ENCODE measurements around the gene PCDHGB4.
"Not testable (repeated sequence)": the region's sequence is repeated elsewhere in the genome, so short reads cannot be mapped to it uniquely, and the experiment has no call there.

PCDHGB4 gene

GRCh38 chr5:141402553-141403243 is 15.2 kb downstream of the PCDHGB4 start, which contains the start of gene PCDHGA9:
TSS of gene PCDHGA9 (plus strand) at chr5:141402778. CDS start at chr5:141402953, 175 bp downstream.
- DNase-seq: peak; percentile 59

- DNase-seq: no peak
Measured at GRCh38 chr5:141403387-141403786, 15.9 kb downstream of the PCDHGB4 start.

GRCh38 chr5:141407790-141408505 is 20.4 kb downstream of the PCDHGB4 start, which contains the start of gene PCDHGB6:
TSS of gene PCDHGB6 (plus strand) at chr5:141408021. CDS start at chr5:141408203, 182 bp downstream.
- peak; percentile 56 for DNase-seq

- DNase-seq: no peak
Measured at GRCh38 chr5:141409598-141410306, 22.3 kb downstream of the PCDHGB4 start.

- no peak for DNase-seq
Measured at GRCh38 chr5:141411575-141411974, 24.1 kb downstream of the PCDHGB4 start.

- peak; percentile 52 for DNase-seq
Measured at GRCh38 chr5:141412854-141413539, 25.5 kb downstream of the PCDHGB4 start, which contains the start of gene PCDHGA10. TSS of gene PCDHGA10 (plus strand) at chr5:141412987. CDS start at chr5:141413176, 189 bp downstream.

GRCh38 chr5:141413540-141414069 is 26.1 kb downstream of the PCDHGB4 start:
- DNase-seq: no peak

GRCh38 chr5:141414548-141415274 is 27.2 kb downstream of the PCDHGB4 start:
- not testable (repeated sequence) for DNase-seq

GRCh38 chr5:141415275-141415618 is 27.7 kb downstream of the PCDHGB4 start:
- DNase-seq: not testable (repeated sequence)

GRCh38 chr5:141417494-141418172 is 30.1 kb downstream of the PCDHGB4 start, which contains the start of gene PCDHGB7:
TSS of gene PCDHGB7 (plus strand) at chr5:141417677. CDS start at chr5:141417860, 183 bp downstream.
- DNase-seq: peak; percentile 73

- DNase-seq: no peak
Measured at GRCh38 chr5:141419074-141419880, 31.8 kb downstream of the PCDHGB4 start.

- DNase-seq: peak; percentile 65
Measured at GRCh38 chr5:141420855-141421488, 33.5 kb downstream of the PCDHGB4 start, which contains the start of gene PCDHGA11. TSS of gene PCDHGA11 (plus strand) at chr5:141421051. CDS start at chr5:141421228, 177 bp downstream.

- DNase-seq: peak; percentile 27
Measured at GRCh38 chr5:141421489-141421855, 34.0 kb downstream of the PCDHGB4 start.

GRCh38 chr5:141422742-141423291 is 35.3 kb downstream of the PCDHGB4 start:
- no peak for DNase-seq

GRCh38 chr5:141427783-141428426 is 40.4 kb downstream of the PCDHGB4 start:
- DNase-seq: no peak

GRCh38 chr5:141430332-141431113 is 43.0 kb downstream of the PCDHGB4 start, which contains the start of gene PCDHGA12:
TSS of gene PCDHGA12 (plus strand) at chr5:141430507. CDS start at chr5:141430760, 253 bp downstream.
- DNase-seq: peak; percentile 10

- no peak for DNase-seq
Measured at GRCh38 chr5:141431286-141431685, 43.8 kb downstream of the PCDHGB4 start.

GRCh38 chr5:141432308-141432707 is 44.8 kb downstream of the PCDHGB4 start:
- not testable (repeated sequence) for DNase-seq

Measured in eye (tissue), 1 donor.